GM19043 (cell line): ENCODE results near the gene LAMB1.
"Not testable (repeated sequence)": the region's sequence is repeated elsewhere in the genome, so short reads cannot be mapped to it uniquely, and the experiment has no call there.

Experiments
- ATAC-seq: cut with Tn5 transposase; IDR thresholded peaks from one replicate; pipeline ENCODE4 v1.9.1; 2021; ENCODE audit warnings: low read depth; ENCODE audit not compliant: unreplicated experiment

Gene LAMB1

GRCh38 chr7:108002726-108003598 lies at the start of gene LAMB1:
Gene LAMB1, minus strand, starts transcription at chr7:108003161. Its CDS starts 276 bp downstream, at chr7:108002885.
- no peak for ATAC-seq

GRCh38 chr7:108051454-108051853 lies 48.5 kb upstream of the LAMB1 start:
- ATAC-seq: no peak

GRCh38 chr7:108049962-108050361 lies 47.0 kb upstream of the LAMB1 start:
- no peak for ATAC-seq

GRCh38 chr7:108048422-108048821 lies 45.5 kb upstream of the LAMB1 start:
- ATAC-seq: no peak

- no peak for ATAC-seq
Observed at GRCh38 chr7:108046952-108047506, 44.1 kb upstream of the LAMB1 start.

- no peak for ATAC-seq
Observed at GRCh38 chr7:108045669-108046068, 42.7 kb upstream of the LAMB1 start.

GRCh38 chr7:108045154-108045553 lies 42.2 kb upstream of the LAMB1 start:
- ATAC-seq: no peak

- ATAC-seq: no peak
Observed at GRCh38 chr7:108044345-108044744, 41.4 kb upstream of the LAMB1 start.

- ATAC-seq: no peak
Observed at GRCh38 chr7:108038986-108039385, 36.0 kb upstream of the LAMB1 start.

GRCh38 chr7:108037741-108038140 lies 34.8 kb upstream of the LAMB1 start:
- ATAC-seq: no peak

GRCh38 chr7:108037140-108037539 lies 34.2 kb upstream of the LAMB1 start:
- ATAC-seq: no peak

- ATAC-seq: no peak
Observed at GRCh38 chr7:108034586-108034985, 31.6 kb upstream of the LAMB1 start.

- no peak for ATAC-seq
Observed at GRCh38 chr7:108033776-108034497, 31.0 kb upstream of the LAMB1 start.

GRCh38 chr7:108033309-108033708 lies 30.3 kb upstream of the LAMB1 start:
- not testable (repeated sequence) for ATAC-seq

- ATAC-seq: no peak
Observed at GRCh38 chr7:108030516-108030915, 27.6 kb upstream of the LAMB1 start.

- ATAC-seq: no peak
Observed at GRCh38 chr7:108029034-108029433, 26.1 kb upstream of the LAMB1 start.

- ATAC-seq: no peak
Observed at GRCh38 chr7:108028111-108028510, 25.1 kb upstream of the LAMB1 start.

- no peak for ATAC-seq
Observed at GRCh38 chr7:108027239-108027638, 24.3 kb upstream of the LAMB1 start.

GRCh38 chr7:108026647-108027046 lies 23.7 kb upstream of the LAMB1 start:
- ATAC-seq: no peak

- no peak for ATAC-seq
Observed at GRCh38 chr7:108026116-108026515, 23.2 kb upstream of the LAMB1 start.

GRCh38 chr7:108024538-108024937 lies 21.6 kb upstream of the LAMB1 start:
- no peak for ATAC-seq
